NCI-H2107 treated with DMSO at 0.1 percent for 48 hours (cell line): ENCODE data around the gene PLCL1.

ENCODE experiments used
- DNase-seq: peaks from one replicate; lab custom pipeline; 2025; ENCODE audit not compliant: unreplicated experiment; lab: John Stamatoyannopoulos, UW

The PLCL1 gene

GRCh38 chr2:197852108-197852507 is 47.7 kb downstream of the PLCL1 start:
- DNase-seq, result no peak

- DNase-seq, result no peak
These were observed 49.2 kb downstream of the PLCL1 start for GRCh38 chr2:197853549-197853948.

DNA sequence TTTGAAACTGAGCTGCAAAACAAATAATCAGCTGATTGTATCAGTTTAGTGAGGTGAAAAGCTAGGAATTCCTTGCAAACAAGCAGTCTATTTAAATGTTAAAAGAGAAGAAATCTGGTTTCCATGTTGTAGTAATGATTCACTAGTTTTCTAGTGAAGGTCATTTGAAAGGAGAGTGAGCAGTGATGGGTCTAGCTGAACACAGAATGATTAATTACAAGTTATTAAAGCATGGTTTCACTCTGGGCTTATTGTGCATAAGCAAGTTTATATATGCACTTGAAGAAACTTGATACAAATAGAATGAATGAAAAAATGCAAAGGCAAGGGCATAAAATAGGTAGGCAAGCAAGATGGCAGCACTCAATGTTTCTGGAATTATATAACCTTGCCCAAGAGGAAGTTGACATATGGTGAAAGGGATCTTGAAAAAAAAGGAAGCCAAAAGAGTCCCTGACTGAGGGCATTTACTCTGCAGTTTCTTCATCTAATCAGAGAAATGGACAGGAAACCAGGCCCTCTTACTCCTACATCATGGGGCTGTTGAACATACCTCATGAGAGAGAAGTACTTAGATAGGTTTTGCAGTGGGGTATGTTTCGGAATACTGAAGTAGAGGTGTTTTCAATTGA is 53.2 kb downstream of the PLCL1 start:
- DNase-seq, result no peak

- DNase-seq, result no peak
These were observed 54.3 kb downstream of the PLCL1 start for GRCh38 chr2:197858607-197859140.

DNA sequence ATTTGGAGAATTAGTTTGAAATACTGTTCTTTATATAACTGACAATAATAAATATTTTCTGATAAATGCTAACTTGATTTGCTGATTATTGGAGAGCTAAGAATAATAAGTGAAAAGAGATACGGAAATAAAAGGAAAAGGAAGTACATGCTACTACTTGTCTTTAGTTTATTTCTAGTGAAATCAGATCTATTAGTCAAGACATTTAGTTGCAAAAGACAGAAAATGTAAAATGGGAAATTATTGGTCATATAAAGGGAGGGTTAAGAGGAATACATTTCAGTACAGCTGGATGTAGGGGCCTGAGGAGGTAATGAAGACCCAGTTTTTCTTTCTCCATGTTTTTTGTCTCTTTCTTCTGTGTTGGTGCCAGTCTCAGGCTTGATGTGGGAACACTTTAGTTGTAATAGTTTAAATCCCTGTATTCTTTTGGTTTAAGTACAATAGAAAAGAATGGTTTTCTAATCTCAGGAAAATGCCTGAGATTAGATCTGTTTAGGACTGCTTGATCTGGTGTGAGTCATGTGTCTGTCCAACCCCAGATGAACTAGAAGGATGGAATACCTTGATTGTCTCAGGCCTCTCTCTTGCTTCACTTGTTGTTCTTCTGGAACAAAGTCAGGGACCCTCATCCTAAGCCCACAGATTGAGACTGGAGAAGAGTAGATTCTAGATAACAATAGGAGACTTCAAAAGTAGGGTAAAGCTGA is 58.0 kb downstream of the PLCL1 start:
- DNase-seq, result no peak

- DNase-seq, result no peak
These were observed 59.4 kb downstream of the PLCL1 start for GRCh38 chr2:197863744-197864143.

- DNase-seq, result no peak
These were observed 62.1 kb downstream of the PLCL1 start for GRCh38 chr2:197866455-197866854.

GRCh38 chr2:197867033-197867432 is 62.6 kb downstream of the PLCL1 start:
- no peak for DNase-seq

GRCh38 chr2:197867624-197868023 is 63.2 kb downstream of the PLCL1 start:
- DNase-seq, result no peak

GRCh38 chr2:197868206-197868605 is 63.8 kb downstream of the PLCL1 start:
- DNase-seq, result no peak

GRCh38 chr2:197869041-197869440 is 64.6 kb downstream of the PLCL1 start:
- no peak for DNase-seq

GRCh38 chr2:197869501-197870111 is 65.2 kb downstream of the PLCL1 start:
- no peak for DNase-seq

DNA sequence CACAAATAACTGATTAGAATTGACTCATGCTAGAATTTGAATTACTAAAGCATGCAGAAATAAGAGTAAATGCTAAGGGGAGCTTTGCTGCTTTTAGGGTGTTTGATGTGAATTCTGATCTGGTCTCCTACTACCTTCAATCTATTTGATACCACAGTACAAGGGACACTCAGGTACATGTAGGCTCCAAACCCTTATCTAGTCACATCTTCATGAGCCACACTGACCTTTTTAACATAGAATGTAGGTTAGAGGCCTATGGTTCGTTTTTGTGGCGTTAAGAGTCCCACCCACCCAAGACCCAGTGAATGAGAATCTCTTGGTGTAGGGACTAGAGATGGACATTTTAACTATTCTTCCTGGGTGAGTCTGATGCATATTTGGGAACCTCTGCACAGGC is 65.7 kb downstream of the PLCL1 start:
- DNase-seq, result no peak

DNA sequence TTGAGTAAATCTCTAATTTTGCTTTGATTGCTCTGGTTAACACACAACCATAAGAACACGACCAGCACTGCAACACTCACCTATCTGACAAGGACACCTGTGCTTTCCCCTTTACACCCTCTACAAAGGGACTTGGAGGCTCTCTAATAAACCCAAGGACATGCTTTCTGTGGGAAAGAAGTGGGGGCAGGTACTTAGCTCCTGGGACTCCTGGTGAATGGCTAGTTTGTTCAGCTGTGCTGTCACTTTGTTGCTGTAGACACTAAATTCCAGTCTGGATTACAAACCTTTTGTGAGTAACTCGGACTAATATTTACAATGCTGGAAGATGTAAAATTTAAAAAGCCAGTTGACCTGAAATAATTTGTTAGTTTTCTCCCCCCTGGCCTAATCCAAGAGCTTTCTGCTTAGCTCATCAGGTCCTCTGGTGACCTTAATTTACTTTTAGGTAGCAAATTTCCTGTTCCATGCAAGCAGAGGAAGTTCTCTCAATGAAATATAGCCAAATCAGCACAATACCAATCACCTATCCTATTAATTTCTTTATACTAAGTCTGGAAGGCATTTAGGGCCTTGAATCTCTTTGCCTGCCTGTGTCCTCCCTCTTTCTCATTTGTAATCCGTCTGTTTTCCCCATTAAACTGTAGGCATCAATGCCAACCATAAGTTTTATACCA is 67.5 kb downstream of the PLCL1 start:
- DNase-seq, result no peak

- no peak for DNase-seq
These were observed 68.9 kb downstream of the PLCL1 start for GRCh38 chr2:197873293-197873701.

- DNase-seq, result no peak
These were observed 71.4 kb downstream of the PLCL1 start for GRCh38 chr2:197875763-197876162.

DNA sequence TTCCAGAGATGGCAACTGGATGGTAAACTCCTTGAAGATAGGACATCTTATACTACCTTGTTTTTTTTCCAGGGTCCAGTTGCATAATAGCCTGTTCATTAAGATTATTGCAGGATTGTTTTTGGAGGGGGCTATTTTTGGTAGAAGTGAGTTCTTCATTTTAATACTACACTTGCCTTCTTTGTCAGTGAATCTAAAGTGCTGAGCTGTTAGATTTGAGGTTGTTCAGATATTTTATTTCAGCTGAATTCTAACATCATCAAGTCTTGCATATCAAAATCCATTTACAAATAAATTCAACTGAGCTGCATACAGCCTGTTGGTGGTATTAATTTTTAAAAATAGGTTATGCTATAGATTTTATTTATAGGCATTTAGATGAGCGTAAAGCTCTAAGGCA is 72.1 kb downstream of the PLCL1 start:
- DNase-seq, result no peak

- DNase-seq, result no peak
These were observed 72.6 kb downstream of the PLCL1 start for GRCh38 chr2:197877038-197877437.

DNA sequence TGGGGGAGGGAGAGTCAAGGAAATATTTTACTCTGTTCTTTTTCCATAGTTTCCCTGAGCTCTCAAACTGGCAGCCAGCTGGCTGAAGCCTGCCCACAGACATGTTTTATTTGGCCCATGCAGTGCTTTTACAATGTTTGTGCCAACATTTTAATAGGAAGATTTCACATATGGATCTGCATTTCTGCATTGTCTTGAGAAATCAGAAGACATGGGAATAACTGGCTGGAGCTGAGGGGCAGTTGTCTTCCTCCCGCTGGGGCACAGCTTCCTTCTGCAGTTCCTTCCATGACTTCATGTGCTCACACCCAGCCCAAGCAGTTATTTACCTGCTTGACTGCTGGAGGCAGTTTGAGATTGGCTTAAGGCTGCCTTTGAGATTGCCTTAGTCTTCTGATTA is 74.4 kb downstream of the PLCL1 start:
- no peak for DNase-seq

- no peak for DNase-seq
These were observed 75.5 kb downstream of the PLCL1 start for GRCh38 chr2:197879812-197880408.

DNA sequence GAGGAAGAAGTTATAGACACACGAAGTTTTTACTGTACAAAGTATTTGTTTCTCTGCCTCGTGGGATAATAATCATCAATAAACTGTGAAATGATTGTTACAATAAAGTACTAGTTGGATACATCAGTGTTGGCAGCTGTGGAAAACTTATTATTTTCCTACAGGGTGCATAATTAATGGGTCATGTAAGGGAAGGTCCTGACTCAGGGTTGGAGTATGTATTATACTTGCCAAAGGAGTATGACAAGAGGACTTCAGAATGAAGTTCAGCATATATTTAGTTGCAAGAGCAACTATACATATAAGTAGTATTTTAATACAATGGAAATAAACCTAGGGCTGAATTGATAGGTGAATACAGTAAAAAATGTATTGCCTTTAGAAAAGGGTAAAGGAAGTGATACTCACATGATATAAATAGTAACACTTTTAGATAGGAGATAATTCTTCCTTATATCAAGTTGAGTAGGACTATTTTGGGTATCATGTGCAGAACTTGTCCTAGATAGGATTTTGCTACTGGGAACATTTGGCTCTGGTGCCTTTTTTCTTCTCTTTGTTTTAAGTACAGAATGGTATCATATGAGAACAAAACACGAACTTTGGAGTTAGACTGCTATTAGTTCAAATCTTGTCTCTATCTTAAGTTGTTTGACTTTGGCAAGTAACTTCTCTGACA is 79.1 kb downstream of the PLCL1 start:
- DNase-seq, result no peak
